ENCODE measurements around the gene LAMB2.

Gene LAMB2

GRCh38 chr3:49104052-49104426, 28.8 kb downstream of the LAMB2 start:
- Histone ChIP-seq H2BK120ac (ENCODE audit: insufficient read depth, low read length, poor library complexity) (peak overlapping the region; percentile 70), H2AFZ (ENCODE audit: insufficient read depth, low read length, poor library complexity) (peak overlapping the region; percentile 46), H4K8ac (ENCODE audit: low read depth, low read length) (peak overlapping the region; percentile 67), H3K18ac (ENCODE audit: low read length) (peak overlapping the region; percentile 42), H3K4me2 (ENCODE audit: low read length) (peak overlapping the region; percentile 80), H3K4me3 (ENCODE audit: low read depth, low read length) (peak overlapping the region; percentile 93), H2BK12ac (ENCODE audit: low read length) (peak overlapping the region; percentile 33), H3K4ac (ENCODE audit: low read depth, low read length) (peak overlapping the region; percentile 91), H3K36me3 (ENCODE audit: control insufficient read depth in 1 of 2, insufficient read depth in 2 of 2, low read length in 2 of 2) (peaks cover 50 to 66% of the 10 kb centered on the region in 2 experiments), H3K9ac (ENCODE audit: low read length) (peak overlapping the region; percentile 89), H3K79me1 (ENCODE audit: low read length) (peaks cover 11% of the 10 kb centered on the region), H3K9me3 (ENCODE audit: insufficient read depth, low read depth, low read length) (no peaks in the 10 kb centered on the region), H3K79me2 (ENCODE audit: control insufficient read depth, insufficient read depth, low read length, poor library complexity) (peaks cover 10% of the 10 kb centered on the region), H2AK5ac (ENCODE audit: low read length) (peak overlapping the region; percentile 72), H4K91ac (ENCODE audit: low read depth, low read length) (peak overlapping the region; percentile 67), H3K27me3 (ENCODE audit: insufficient read depth, low read length) (no peaks in the 10 kb centered on the region), H3K14ac (ENCODE audit: low read length) (peak overlapping the region; percentile 88), H3K23ac (ENCODE audit: low read length) (no peak overlapping the region), H3K4me1 (ENCODE audit: control insufficient read depth in 1 of 2, insufficient read depth in 2 of 2, low read length in 2 of 2) (peaks cover 11 to 17% of the 10 kb centered on the region in 2 experiments), H3K27ac (ENCODE audit: low read depth, low read length) (no peak overlapping the region), H4K12ac (ENCODE audit: low read depth, low read length) (peak overlapping the region; percentile 70), H2BK5ac (ENCODE audit: low read depth, low read length, poor library complexity) (peak overlapping the region; percentile 73)
- WGBS (ENCODE audit: extremely low coverage, insufficient coverage, insufficient read length), result no CpG with 5 or more reads among the region's 8 CpGs
- no peak for DNase-seq

GRCh38 chr3:49100046-49100615, 32.7 kb downstream of the LAMB2 start:
- Histone ChIP-seq H3K9ac (ENCODE audit: low read length) (no peak overlapping the region), H3K23ac (ENCODE audit: low read length) (no peak overlapping the region), H3K4me1 (ENCODE audit: control insufficient read depth in 1 of 2, insufficient read depth in 2 of 2, low read length in 2 of 2) (peaks cover 13% of the 10 kb centered on the region in 2 experiments), H3K36me3 (ENCODE audit: control insufficient read depth in 1 of 2, insufficient read depth in 2 of 2, low read length in 2 of 2) (peaks cover 64 to 73% of the 10 kb centered on the region in 2 experiments), H3K9me3 (ENCODE audit: insufficient read depth, low read depth, low read length) (no peaks in the 10 kb centered on the region), H2AK5ac (ENCODE audit: low read length) (no peak overlapping the region), H2BK12ac (ENCODE audit: low read length) (no peak overlapping the region), H3K4me2 (ENCODE audit: low read length) (no peak overlapping the region), H3K79me2 (ENCODE audit: control insufficient read depth, insufficient read depth, low read length, poor library complexity) (peaks cover 10% of the 10 kb centered on the region), H3K79me1 (ENCODE audit: low read length) (peaks cover 11% of the 10 kb centered on the region), H4K12ac (ENCODE audit: low read depth, low read length) (no peak overlapping the region), H2AFZ (ENCODE audit: insufficient read depth, low read length, poor library complexity) (no peak overlapping the region), H3K4ac (ENCODE audit: low read depth, low read length) (no peak overlapping the region), H3K27me3 (ENCODE audit: insufficient read depth, low read length) (no peaks in the 10 kb centered on the region), H4K91ac (ENCODE audit: low read depth, low read length) (no peak overlapping the region), H3K4me3 (ENCODE audit: low read depth, low read length) (no peak overlapping the region), H3K27ac (ENCODE audit: low read depth, low read length) (no peak overlapping the region), H2BK5ac (ENCODE audit: low read depth, low read length, poor library complexity) (no peak overlapping the region), H4K8ac (ENCODE audit: low read depth, low read length) (no peak overlapping the region), H2BK120ac (ENCODE audit: insufficient read depth, low read length, poor library complexity) (no peak overlapping the region), H3K18ac (ENCODE audit: low read length) (no peak overlapping the region), H3K14ac (ENCODE audit: low read length) (no peak overlapping the region)
- no CpG with 5 or more reads among the region's 11 CpGs for WGBS (ENCODE audit: extremely low coverage, insufficient coverage, insufficient read length)
- no peak for DNase-seq

DNA sequence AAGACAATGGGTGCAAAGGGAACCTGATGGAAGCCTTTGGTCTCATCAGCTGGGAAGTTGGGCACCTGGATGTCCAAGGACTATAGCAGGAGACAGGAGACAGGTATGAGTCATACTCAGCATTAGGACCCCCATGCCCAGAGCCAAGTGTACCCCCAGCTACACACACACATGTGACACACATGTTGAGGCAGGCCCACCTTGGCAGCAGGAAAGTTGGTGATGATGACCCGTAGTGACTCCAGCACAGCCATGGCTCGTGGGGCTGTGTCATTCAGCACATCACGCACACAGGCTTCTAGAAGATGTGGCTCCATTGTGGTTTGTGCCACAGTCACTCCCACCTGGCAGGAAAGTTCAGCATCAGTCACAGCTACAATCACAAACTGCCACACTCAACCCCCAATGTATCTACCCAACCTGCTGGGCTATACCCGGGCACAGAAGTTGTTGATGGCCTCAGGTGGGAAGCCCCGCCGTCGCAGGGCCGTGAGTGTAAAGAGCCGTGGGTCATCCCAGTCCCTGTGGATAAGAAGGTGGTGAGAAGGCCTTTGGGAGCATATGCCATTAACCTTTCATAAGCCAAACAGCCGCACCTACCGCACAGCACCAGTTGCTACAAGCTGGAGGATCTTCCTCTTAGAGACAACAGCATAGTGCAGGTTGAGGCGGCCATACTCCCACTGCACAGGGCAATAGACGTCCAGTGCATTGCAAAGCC, 33.8 kb downstream of the LAMB2 start:
- H3K4ac ChIP-seq (ENCODE audit: low read depth, low read length), result no peak overlapping the region
- no peaks in the 10 kb centered on the region for H3K9me3 ChIP-seq (ENCODE audit: insufficient read depth, low read depth, low read length)
- H2BK12ac ChIP-seq (ENCODE audit: low read length), result no peak overlapping the region
- no CpG with 5 or more reads among the region's 13 CpGs for WGBS (ENCODE audit: extremely low coverage, insufficient coverage, insufficient read length)
- peaks cover 64 to 73% of the 10 kb centered on the region in 2 experiments for H3K36me3 ChIP-seq (ENCODE audit: control insufficient read depth in 1 of 2, insufficient read depth in 2 of 2, low read length in 2 of 2)
- H4K12ac ChIP-seq (ENCODE audit: low read depth, low read length), result no peak overlapping the region
- peaks cover 6% of the 10 kb centered on the region for H3K79me2 ChIP-seq (ENCODE audit: control insufficient read depth, insufficient read depth, low read length, poor library complexity)
- no peaks in the 10 kb centered on the region for H3K27me3 ChIP-seq (ENCODE audit: insufficient read depth, low read length)
- no peak overlapping the region for H4K8ac ChIP-seq (ENCODE audit: low read depth, low read length)
- peak overlapping the region; percentile 15 for H3K27ac ChIP-seq (ENCODE audit: low read depth, low read length)
- peaks cover 7% of the 10 kb centered on the region for H3K79me1 ChIP-seq (ENCODE audit: low read length)
- H3K23ac ChIP-seq (ENCODE audit: low read length), result no peak overlapping the region
- H2BK5ac ChIP-seq (ENCODE audit: low read depth, low read length, poor library complexity), result no peak overlapping the region
- no peak overlapping the region for H3K9ac ChIP-seq (ENCODE audit: low read length)
- H2BK120ac ChIP-seq (ENCODE audit: insufficient read depth, low read length, poor library complexity), result no peak overlapping the region
- peaks cover 13 to 15% of the 10 kb centered on the region in 2 experiments for H3K4me1 ChIP-seq (ENCODE audit: control insufficient read depth in 1 of 2, insufficient read depth in 2 of 2, low read length in 2 of 2)
- H3K18ac ChIP-seq (ENCODE audit: low read length), result no peak overlapping the region
- no peak overlapping the region for H4K91ac ChIP-seq (ENCODE audit: low read depth, low read length)
- no peak overlapping the region for H3K14ac ChIP-seq (ENCODE audit: low read length)
- H3K4me3 ChIP-seq (ENCODE audit: low read depth, low read length), result no peak overlapping the region
- H2AK5ac ChIP-seq (ENCODE audit: low read length), result no peak overlapping the region
- no peak overlapping the region for H3K4me2 ChIP-seq (ENCODE audit: low read length)
- no peak for DNase-seq
- H2AFZ ChIP-seq (ENCODE audit: insufficient read depth, low read length, poor library complexity), result no peak overlapping the region

DNA sequence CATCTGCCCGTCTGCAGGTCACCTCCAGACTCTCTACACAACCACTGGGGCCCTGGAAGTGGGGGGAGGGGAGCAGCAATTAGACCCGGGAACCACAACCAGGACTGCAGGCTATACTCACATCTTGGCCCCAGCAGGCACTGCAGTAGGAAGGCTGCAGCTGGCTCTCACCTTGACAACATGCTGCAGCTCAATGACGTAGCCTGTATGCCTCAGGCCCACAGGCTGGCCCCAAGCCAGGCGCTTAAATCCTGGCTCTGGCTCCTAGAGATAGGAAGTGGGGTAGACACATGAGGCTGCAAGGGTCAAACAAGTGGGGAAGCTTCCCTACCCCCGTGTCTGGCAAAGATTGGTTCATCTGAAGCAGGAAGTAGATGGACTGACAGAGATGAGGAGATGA, 34.4 kb downstream of the LAMB2 start:
- H3K4ac ChIP-seq (ENCODE audit: low read depth, low read length), result no peak overlapping the region
- H3K36me3 ChIP-seq (ENCODE audit: control insufficient read depth in 1 of 2, insufficient read depth in 2 of 2, low read length in 2 of 2), result peaks cover 62 to 71% of the 10 kb centered on the region in 2 experiments
- H3K4me2 ChIP-seq (ENCODE audit: low read length), result no peak overlapping the region
- no CpG with 5 or more reads among the region's 5 CpGs for WGBS (ENCODE audit: extremely low coverage, insufficient coverage, insufficient read length)
- no peak overlapping the region for H3K4me3 ChIP-seq (ENCODE audit: low read depth, low read length)
- H2BK12ac ChIP-seq (ENCODE audit: low read length), result no peak overlapping the region
- no peak for DNase-seq
- H4K12ac ChIP-seq (ENCODE audit: low read depth, low read length), result no peak overlapping the region
- H3K79me2 ChIP-seq (ENCODE audit: control insufficient read depth, insufficient read depth, low read length, poor library complexity), result peaks cover 2% of the 10 kb centered on the region
- H3K4me1 ChIP-seq (ENCODE audit: control insufficient read depth in 1 of 2, insufficient read depth in 2 of 2, low read length in 2 of 2), result peaks cover 7 to 9% of the 10 kb centered on the region in 2 experiments
- no peak overlapping the region for H3K23ac ChIP-seq (ENCODE audit: low read length)
- no peak overlapping the region for H2AK5ac ChIP-seq (ENCODE audit: low read length)
- no peaks in the 10 kb centered on the region for H3K9me3 ChIP-seq (ENCODE audit: insufficient read depth, low read depth, low read length)
- no peaks in the 10 kb centered on the region for H3K27me3 ChIP-seq (ENCODE audit: insufficient read depth, low read length)
- no peak overlapping the region for H2BK5ac ChIP-seq (ENCODE audit: low read depth, low read length, poor library complexity)
- no peak overlapping the region for H3K27ac ChIP-seq (ENCODE audit: low read depth, low read length)
- no peak overlapping the region for H3K14ac ChIP-seq (ENCODE audit: low read length)
- no peak overlapping the region for H4K8ac ChIP-seq (ENCODE audit: low read depth, low read length)
- no peak overlapping the region for H2BK120ac ChIP-seq (ENCODE audit: insufficient read depth, low read length, poor library complexity)
- H3K79me1 ChIP-seq (ENCODE audit: low read length), result peaks cover 11% of the 10 kb centered on the region
- no peak overlapping the region for H3K9ac ChIP-seq (ENCODE audit: low read length)
- no peak overlapping the region for H4K91ac ChIP-seq (ENCODE audit: low read depth, low read length)
- H2AFZ ChIP-seq (ENCODE audit: insufficient read depth, low read length, poor library complexity), result no peak overlapping the region
- no peak overlapping the region for H3K18ac ChIP-seq (ENCODE audit: low read length)

All from trophoblast cell (in vitro differentiated cells and primary cell).